H1 (cell line): Measurements from ENCODE around the gene SLC28A1.

Experiments
- CTCF ChIP-seq, 3 experiments: IDR thresholded peaks; 1 replicate in 2 of 3; 2 replicates in 1 of 3; pipeline versions ENCODE4 v1.5.1 to v1.6.1; 2011; ENCODE audit warnings: low read length in 3 of 3, mild to moderate bottlenecking in 3 of 3, inconsistent platforms in 2 of 3, low read depth in 1 of 3, moderate library complexity in 1 of 3; ENCODE audit not compliant: insufficient read depth in 1 of 3; ENCODE audit errors: control extremely low read depth in 1 of 3
- EGR1 ChIP-seq: IDR thresholded peaks from 2 replicates; pipeline ENCODE4 v1.6.1; 2011; ENCODE audit warnings: low read depth, low read length, borderline replicate concordance
- JUND ChIP-seq: IDR thresholded peaks from 2 replicates; pipeline ENCODE4 v1.6.1; 2011; ENCODE audit warnings: mild to moderate bottlenecking, improper control_type of control experiment, low read length
- MAX ChIP-seq: IDR thresholded peaks from 2 replicates; pipeline ENCODE4 v1.6.1; 2012; ENCODE audit warnings: inconsistent platforms
- POLR2A ChIP-seq, 2 experiments: IDR thresholded peaks; 1 replicate in 1 of 2; 2 replicates in 1 of 2; pipeline ENCODE4 v1.6.1; 2011; ENCODE audit warnings: low read depth in 2 of 2, low read length in 2 of 2, mild to moderate bottlenecking in 2 of 2; ENCODE audit errors: control extremely low read depth in 1 of 2
- POLR2AphosphoS5 ChIP-seq: IDR thresholded peaks from 2 replicates; pipeline ENCODE4 v1.6.1; 2011; ENCODE audit warnings: low read depth, low read length
- SP4 ChIP-seq: IDR thresholded peaks from 2 replicates; pipeline ENCODE4 v1.6.1; 2012; ENCODE audit warnings: low read length, inconsistent platforms
- TCF12 ChIP-seq: IDR thresholded peaks from 2 replicates; pipeline ENCODE4 v1.6.1; 2011; ENCODE audit warnings: low read depth, mild to moderate bottlenecking, low read length
- USF2 ChIP-seq: IDR thresholded peaks from 2 replicates; pipeline ENCODE4 v1.6.1; 2011; ENCODE audit warnings: low read length, improper control_type of control experiment
- ZNF274 ChIP-seq: IDR thresholded peaks from 2 replicates; pipeline ENCODE4 v1.7.0; 2012; ENCODE audit warnings: low read length, borderline replicate concordance; ENCODE audit errors: extremely low read depth

- no peak for TF ChIP-seq CTCF (IDR thresholded peaks at IDR 0.05; ENCODE audit: control extremely low read depth in 1 of 3, insufficient read depth in 1 of 3, low read depth in 1 of 3, low read length in 3 of 3)
- TF ChIP-seq JUND, result no peak
- TF ChIP-seq POLR2AphosphoS5, result no peak
- TF ChIP-seq POLR2A (IDR thresholded peaks at IDR 0.05; ENCODE audit: control extremely low read depth in 1 of 2, low read depth in 2 of 2, low read length in 2 of 2), result no peak
- TF ChIP-seq EGR1, result no peak
- TF ChIP-seq ZNF274, result no peak
- no peak for TF ChIP-seq MAX
- no peak for TF ChIP-seq SP4
- TF ChIP-seq TCF12, result no peak
- no peak for TF ChIP-seq USF2
Measured at GRCh38 chr15:84883466-84883865, 996 bp upstream of the SLC28A1 start.
